Measurements from ENCODE around the gene YAE1.
"Not testable (repeated sequence)": the region's sequence is repeated elsewhere in the genome, so short reads cannot be mapped to it uniquely, and the experiment has no call there.

The YAE1 gene

DNA sequence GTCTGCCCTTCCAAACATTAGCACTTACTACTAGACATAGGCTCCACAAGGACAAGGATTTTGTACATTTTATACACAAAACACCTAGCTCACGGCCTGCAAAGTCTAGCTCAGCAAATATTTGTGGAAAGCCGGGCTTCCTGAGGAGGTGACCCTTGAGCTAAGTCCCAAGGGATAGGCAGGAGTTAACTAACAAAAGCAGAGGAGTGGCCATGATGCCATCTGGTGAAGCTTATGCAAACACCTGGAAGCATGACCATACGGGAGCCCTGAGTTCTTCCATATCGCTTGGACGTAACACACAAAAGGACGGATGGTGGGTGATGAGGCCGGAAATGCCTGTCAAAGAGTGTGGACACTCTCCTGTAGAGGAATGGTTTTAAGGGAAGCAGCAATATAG, 25.9 kb upstream of the YAE1 start:
- Histone ChIP-seq H3K27ac (no peak overlapping the region), H3K36me3 (no peaks in the 10 kb centered on the region), H3K4me3 (ENCODE audit: low read depth in 1 of 2, low read length in 1 of 2) (no peak overlapping the region), H3K4me1 (ENCODE audit: control insufficient read depth in 1 of 2, insufficient read depth in 1 of 2, low read depth in 1 of 2, low read length in 1 of 2) (no peaks in the 10 kb centered on the region), H3K27me3 (no peaks in the 10 kb centered on the region), H3K9me3 (no peaks in the 10 kb centered on the region)
- TF ChIP-seq, protein P1, sequence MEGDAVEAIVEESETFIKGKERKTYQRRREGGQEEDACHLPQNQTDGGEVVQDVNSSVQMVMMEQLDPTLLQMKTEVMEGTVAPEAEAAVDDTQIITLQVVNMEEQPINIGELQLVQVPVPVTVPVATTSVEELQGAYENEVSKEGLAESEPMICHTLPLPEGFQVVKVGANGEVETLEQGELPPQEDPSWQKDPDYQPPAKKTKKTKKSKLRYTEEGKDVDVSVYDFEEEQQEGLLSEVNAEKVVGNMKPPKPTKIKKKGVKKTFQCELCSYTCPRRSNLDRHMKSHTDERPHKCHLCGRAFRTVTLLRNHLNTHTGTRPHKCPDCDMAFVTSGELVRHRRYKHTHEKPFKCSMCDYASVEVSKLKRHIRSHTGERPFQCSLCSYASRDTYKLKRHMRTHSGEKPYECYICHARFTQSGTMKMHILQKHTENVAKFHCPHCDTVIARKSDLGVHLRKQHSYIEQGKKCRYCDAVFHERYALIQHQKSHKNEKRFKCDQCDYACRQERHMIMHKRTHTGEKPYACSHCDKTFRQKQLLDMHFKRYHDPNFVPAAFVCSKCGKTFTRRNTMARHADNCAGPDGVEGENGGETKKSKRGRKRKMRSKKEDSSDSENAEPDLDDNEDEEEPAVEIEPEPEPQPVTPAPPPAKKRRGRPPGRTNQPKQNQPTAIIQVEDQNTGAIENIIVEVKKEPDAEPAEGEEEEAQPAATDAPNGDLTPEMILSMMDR (IDR thresholded peaks at IDR 0.05): no peak

DNA sequence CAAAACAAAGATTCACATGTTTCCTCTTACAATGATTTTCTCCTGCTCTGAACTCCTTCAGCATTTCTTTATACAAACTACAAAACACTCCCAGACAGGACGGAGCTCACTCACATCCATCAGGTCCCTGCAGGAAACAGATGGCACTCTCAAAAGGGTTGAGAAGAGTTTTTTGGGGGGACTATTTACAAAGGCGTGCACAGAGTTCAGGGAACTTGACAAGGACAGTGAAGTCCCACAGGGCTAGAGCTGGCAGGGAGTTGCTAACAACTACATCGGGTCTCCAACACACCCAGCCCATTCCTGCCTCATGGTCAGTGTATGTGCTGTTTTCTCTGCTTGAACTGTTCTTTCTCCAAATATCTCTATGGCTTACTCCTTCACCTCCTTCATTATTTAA, 24.7 kb upstream of the YAE1 start:
- Histone ChIP-seq H3K4me1 (ENCODE audit: control insufficient read depth in 1 of 2, insufficient read depth in 1 of 2, low read depth in 1 of 2, low read length in 1 of 2) (no peaks in the 10 kb centered on the region), H3K9me3 (no peaks in the 10 kb centered on the region), H3K4me3 (ENCODE audit: low read depth in 1 of 2, low read length in 1 of 2) (no peak overlapping the region), H3K36me3 (no peaks in the 10 kb centered on the region), H3K27me3 (no peaks in the 10 kb centered on the region), H3K27ac (no peak overlapping the region)
- TF ChIP-seq, protein P1 (IDR thresholded peaks at IDR 0.05): no peak

DNA sequence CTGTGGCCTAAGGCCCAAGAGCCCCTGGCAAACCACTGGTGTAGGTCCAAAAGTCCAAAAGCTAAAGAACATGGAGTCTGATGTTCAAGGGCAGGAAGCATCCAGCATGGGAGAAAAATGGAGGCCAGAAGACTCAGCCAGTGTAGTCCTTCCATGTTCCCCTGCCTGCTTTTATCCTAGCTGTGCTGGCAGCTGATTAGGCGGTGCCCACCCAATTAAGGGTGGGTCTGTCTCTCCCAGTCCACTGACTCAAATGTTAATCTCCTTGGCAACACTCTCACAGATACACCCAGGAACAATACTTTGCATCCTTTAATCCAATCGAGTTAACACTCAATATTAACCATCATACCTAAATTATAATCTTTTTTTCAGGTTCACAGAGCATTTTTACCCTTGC, 21.4 kb upstream of the YAE1 start:
- not testable (repeated sequence) for H3K36me3 ChIP-seq

DNA sequence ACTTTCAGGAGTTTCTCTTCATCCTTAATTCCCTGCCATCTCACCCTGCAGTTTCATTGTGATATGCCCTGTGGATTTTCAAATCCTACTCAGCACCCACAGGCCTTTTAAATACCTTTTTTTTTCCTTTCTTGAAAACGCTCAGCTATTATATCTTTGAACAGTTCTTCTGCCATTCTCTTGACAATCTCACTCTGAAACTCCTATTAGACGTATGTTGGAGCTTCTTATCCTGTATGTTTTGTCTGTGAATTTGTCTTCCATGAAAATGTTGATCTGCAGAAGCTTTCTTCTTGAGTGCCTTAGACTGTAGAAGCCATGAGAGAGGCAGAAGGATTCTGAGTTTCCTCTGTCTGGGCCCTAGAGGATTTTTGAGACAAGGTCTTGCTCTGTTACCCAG, 18.9 kb upstream of the YAE1 start:
- Histone ChIP-seq H3K27ac (no peak overlapping the region), H3K4me3 (ENCODE audit: low read depth in 1 of 2, low read length in 1 of 2) (no peak overlapping the region), H3K4me1 (ENCODE audit: control insufficient read depth in 1 of 2, insufficient read depth in 1 of 2, low read depth in 1 of 2, low read length in 1 of 2) (no peaks in the 10 kb centered on the region), H3K36me3 (no peaks in the 10 kb centered on the region), H3K9me3 (no peaks in the 10 kb centered on the region), H3K27me3 (no peaks in the 10 kb centered on the region)
- TF ChIP-seq, protein P1 (IDR thresholded peaks at IDR 0.05): no peak

More for the DNA sequence above, 21.4 kb upstream of the YAE1 start:
- H3K4me1 ChIP-seq (ENCODE audit: control insufficient read depth in 1 of 2, insufficient read depth in 1 of 2, low read depth in 1 of 2, low read length in 1 of 2); H3K4me3 ChIP-seq (ENCODE audit: low read depth in 1 of 2, low read length in 1 of 2); H3K27ac ChIP-seq; H3K9me3 ChIP-seq; H3K27me3 ChIP-seq: not testable (repeated sequence)

DNA sequence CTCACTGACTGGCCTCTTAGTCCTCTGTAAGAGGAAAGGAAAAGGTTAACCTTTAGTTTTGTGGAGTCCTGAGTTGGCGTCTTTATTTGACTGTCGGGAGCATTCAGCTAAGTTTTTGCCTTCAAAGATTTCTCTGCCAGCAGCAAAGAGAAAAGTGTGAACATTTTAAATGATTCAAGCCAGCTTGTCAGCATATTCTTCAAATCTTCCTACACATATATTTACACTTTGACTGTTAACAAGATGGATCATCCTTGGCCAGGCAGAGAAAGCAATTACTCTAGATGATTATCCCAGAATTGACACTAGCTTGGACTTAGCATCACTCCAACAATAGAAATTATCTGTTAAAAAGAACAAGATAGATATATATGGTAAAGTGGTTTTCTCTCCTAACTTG, 15.8 kb upstream of the YAE1 start:
- Histone ChIP-seq H3K36me3 (no peaks in the 10 kb centered on the region), H3K27me3 (no peaks in the 10 kb centered on the region), H3K4me1 (ENCODE audit: control insufficient read depth in 1 of 2, insufficient read depth in 1 of 2, low read depth in 1 of 2, low read length in 1 of 2) (no peaks in the 10 kb centered on the region), H3K9me3 (no peaks in the 10 kb centered on the region), H3K4me3 (ENCODE audit: low read depth in 1 of 2, low read length in 1 of 2) (no peak overlapping the region), H3K27ac (no peak overlapping the region)
- TF ChIP-seq, protein P1 (IDR thresholded peaks at IDR 0.05): no peak

DNA sequence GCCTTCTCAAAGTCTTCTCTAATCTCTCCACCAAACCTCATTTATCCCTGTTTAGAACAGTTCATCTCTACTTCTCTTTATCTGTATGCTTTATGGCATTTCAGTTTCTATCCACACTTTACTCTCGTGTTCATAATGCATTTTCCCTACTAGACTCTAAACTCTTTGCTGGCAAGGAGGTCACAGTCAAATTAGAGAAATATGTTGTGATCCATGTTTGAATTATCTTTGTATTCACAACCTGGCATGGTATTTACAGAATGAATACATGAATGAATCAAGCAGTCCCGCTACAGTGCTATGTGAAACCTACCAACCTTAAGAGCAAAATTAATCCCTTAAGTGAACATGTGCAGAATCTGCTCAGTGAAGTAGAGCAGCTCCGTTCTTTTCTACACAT, 12.8 kb upstream of the YAE1 start:
- Histone ChIP-seq H3K9me3 (no peaks in the 10 kb centered on the region), H3K4me3 (ENCODE audit: low read depth in 1 of 2, low read length in 1 of 2) (no peak overlapping the region), H3K4me1 (ENCODE audit: control insufficient read depth in 1 of 2, insufficient read depth in 1 of 2, low read depth in 1 of 2, low read length in 1 of 2) (no peaks in the 10 kb centered on the region), H3K27me3 (peaks cover 5% of the 10 kb centered on the region), H3K36me3 (no peaks in the 10 kb centered on the region), H3K27ac (no peak overlapping the region)
- TF ChIP-seq, protein P1 (IDR thresholded peaks at IDR 0.05): no peak
